ENCODE results near the gene ETF1. TPM values are rescaled to one million over a fixed set of nuclear protein-coding genes. Genes with fewer than 3 reads are reported as not detected.
"Not testable (repeated sequence)": the region's sequence is repeated elsewhere in the genome, so short reads cannot be mapped to it uniquely, and the experiment has no call there.

ETF1 gene
- total RNA-seq, 2 donors from 2014 or later = 58.0 to 64.1 TPM

- H3K9me3 ChIP-seq = no peaks in the 10 kb centered on the region
- no peak overlapping the region for H3K4me3 ChIP-seq
- 91% methylated on average over 4 of the region's 4 CpGs for WGBS
- H3K4me1 ChIP-seq (replicated peaks) = no peaks in the 10 kb centered on the region
- intact Hi-C loops (cut with DNase I) = no loop called here
- H3K27me3 ChIP-seq (replicated peaks; ENCODE audit: insufficient read depth) = no peaks in the 10 kb centered on the region
- DNase-seq (ENCODE audit: low spot score) = no peak
- peak overlapping the region in 1 of 2 donors; percentile 17 for H3K27ac ChIP-seq
- H3K36me3 ChIP-seq = peaks cover 0 to 8% of the 10 kb centered on the region in 2 donors
- TF ChIP-seq POLR2AphosphoS5 (IDR thresholded peaks at IDR 0.05) = no peak
- no peak for TF ChIP-seq POLR2A (IDR thresholded peaks at IDR 0.05)
- no peak for TF ChIP-seq CTCF (IDR thresholded peaks at IDR 0.05)
Measured at GRCh38 chr5:138517437-138517836, 25.6 kb downstream of the ETF1 start.

- intact Hi-C loops (cut with DNase I) = no loop called here
- DNase-seq (ENCODE audit: low spot score) = no peak
- 73% methylated on average over 3 of the region's 3 CpGs for WGBS
- Histone ChIP-seq H3K27ac (no peak overlapping the region), H3K4me3 (no peak overlapping the region), H3K9me3 (no peaks in the 10 kb centered on the region), H3K36me3 (peaks cover 0 to 8% of the 10 kb centered on the region in 2 donors), H3K4me1 (replicated peaks) (no peaks in the 10 kb centered on the region), H3K27me3 (replicated peaks; ENCODE audit: insufficient read depth) (no peaks in the 10 kb centered on the region)
- no peak for TF ChIP-seq POLR2A (IDR thresholded peaks at IDR 0.05)
- TF ChIP-seq POLR2AphosphoS5 (IDR thresholded peaks at IDR 0.05) = no peak
- no peak for TF ChIP-seq CTCF (IDR thresholded peaks at IDR 0.05)
Measured at GRCh38 chr5:138515556-138516245, 27.3 kb downstream of the ETF1 start.

DNA sequence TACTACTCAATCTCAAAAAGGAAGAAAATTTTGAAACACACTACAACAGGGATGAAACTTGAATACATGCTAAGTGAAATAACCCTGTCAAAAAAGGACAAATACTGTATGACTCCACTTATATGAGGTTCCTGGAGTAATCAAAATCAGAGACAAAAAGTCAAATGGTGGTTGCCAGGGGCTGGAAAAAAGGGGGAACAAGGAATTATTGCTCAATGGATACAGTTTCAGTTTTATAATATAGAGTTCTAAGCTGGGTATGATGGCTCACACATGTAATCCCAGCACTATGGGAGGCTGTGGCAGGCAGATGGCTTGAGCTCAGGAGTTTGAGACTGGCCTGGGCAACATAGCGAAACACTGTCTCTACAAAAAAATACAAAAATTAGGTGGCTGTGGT lies 29.0 kb downstream of the ETF1 start:
- no peak overlapping the region for H3K4me3 ChIP-seq
- TF ChIP-seq POLR2AphosphoS5 (IDR thresholded peaks at IDR 0.05) (no peak), POLR2A (IDR thresholded peaks at IDR 0.05) (no peak), CTCF (IDR thresholded peaks at IDR 0.05) (no peak)
- H3K27ac ChIP-seq = no peak overlapping the region
- peaks cover 0 to 8% of the 10 kb centered on the region in 2 donors for H3K36me3 ChIP-seq
- H3K27me3 ChIP-seq (replicated peaks; ENCODE audit: insufficient read depth) = no peaks in the 10 kb centered on the region
- WGBS = 96% methylated on average over 1 of the region's 1 CpG
- no peaks in the 10 kb centered on the region for H3K4me1 ChIP-seq (replicated peaks)
- no peaks in the 10 kb centered on the region for H3K9me3 ChIP-seq
- no peak for DNase-seq (ENCODE audit: low spot score)
- intact Hi-C loops (cut with DNase I) = no loop called here

DNA sequence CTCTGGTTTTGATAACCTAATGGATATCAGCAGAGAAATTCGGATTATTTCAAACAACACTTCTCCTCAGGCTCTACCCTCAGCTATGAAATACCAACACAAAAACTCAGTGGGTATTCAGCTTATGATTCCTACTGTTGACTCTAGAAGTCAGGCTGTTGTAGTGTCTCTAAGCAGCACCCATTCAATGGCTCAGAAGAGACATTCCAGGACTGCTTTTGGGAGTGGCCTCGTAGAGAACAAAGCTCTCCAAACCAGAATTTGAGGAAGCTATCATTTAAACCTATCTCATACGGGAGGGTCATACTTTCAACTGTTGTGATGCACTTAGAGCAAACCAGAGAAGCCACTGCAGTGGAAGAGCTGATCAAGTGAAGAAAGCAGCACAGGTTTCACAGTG lies 34.1 kb downstream of the ETF1 start:
- H3K27me3 ChIP-seq (replicated peaks; ENCODE audit: insufficient read depth) = no peaks in the 10 kb centered on the region
- TF ChIP-seq CTCF (IDR thresholded peaks at IDR 0.05) (no peak), POLR2AphosphoS5 (IDR thresholded peaks at IDR 0.05) (no peak)
- no peak overlapping the region for H3K4me3 ChIP-seq
- WGBS = 58% methylated on average over 3 of the region's 3 CpGs
- H3K27ac ChIP-seq = no peak overlapping the region
- no peak for DNase-seq (ENCODE audit: low spot score)
- peaks cover 13% of the 10 kb centered on the region for H3K4me1 ChIP-seq (replicated peaks)
- no peaks in the 10 kb centered on the region for H3K36me3 ChIP-seq
- intact Hi-C loops (cut with DNase I) = loop anchor here (10.0 kb wide), 1 partner anchor 284 kb away; no protein-coding TSS in a partner anchor
- no peaks in the 10 kb centered on the region for H3K9me3 ChIP-seq

- intact Hi-C loops (cut with DNase I) = loop anchor here (10.0 kb wide), 1 partner anchor 283 kb away; no protein-coding TSS in a partner anchor
- 73% methylated on average over 8 of the region's 8 CpGs for WGBS
- not testable (repeated sequence) for DNase-seq (ENCODE audit: low spot score); H3K36me3 ChIP-seq; H3K4me3 ChIP-seq; H3K27ac ChIP-seq; H3K9me3 ChIP-seq; H3K27me3 ChIP-seq (replicated peaks; ENCODE audit: insufficient read depth)
- H3K4me1 ChIP-seq (replicated peaks) = peaks cover 14% of the 10 kb centered on the region
Measured at GRCh38 chr5:138507485-138507884, 35.6 kb downstream of the ETF1 start.
